Uterus (tissue), 4 donors: ENCODE results near the gene ZRANB3. TPM values are rescaled to one million over a fixed set of nuclear protein-coding genes. Genes with fewer than 3 reads are reported as not detected.

Source experiments
- DNase-seq, 2 donors: peaks; one replicate each; pipeline ENCODE4 v3.0.0-alpha.2; 2019 to 2020
- H3K27ac ChIP-seq, 2 donors: fragments of 200-600 bp; sonication (generic); 1 replicate in 1 of 2; 2 replicates in 1 of 2; pipeline ENCODE4 v1.5.1; 2016 to 2018
- H3K27me3 ChIP-seq, 2 donors: fragments of 200-600 bp; sonication (generic); one replicate each; pipeline ENCODE4 v1.5.1; 2018 to 2019; ENCODE audit warnings: control low read depth in 1 of 2
- H3K36me3 ChIP-seq, 2 donors: fragments of 200-600 bp; sonication (generic); one replicate each; pipeline ENCODE4 v1.5.1; 2019; ENCODE audit warnings: control low read depth in 1 of 2
- H3K4me1 ChIP-seq, 2 donors: fragments of 200-600 bp; sonication (generic); one replicate each; pipeline ENCODE4 v1.5.1; 2018 to 2019; ENCODE audit warnings: control low read depth in 1 of 2
- H3K4me3 ChIP-seq, 2 donors: fragments of 200-600 bp; sonication (generic); 1 replicate in 1 of 2; 2 replicates in 1 of 2; pipeline ENCODE4 v1.5.1; 2018 to 2019; ENCODE audit warnings: mild to moderate bottlenecking in 1 of 2
- H3K9me3 ChIP-seq, 2 donors: fragments of 200-600 bp; sonication (generic); one replicate each; pipeline ENCODE4 v1.5.1; 2019; ENCODE audit warnings: control low read depth in 1 of 2
- POLR2A ChIP-seq, 2 donors: fragments of 450-650 bp; IDR thresholded peaks; one replicate each; pipeline ENCODE4 v1.6.1; 2016; ENCODE audit warnings: antibody characterized with exemption in 2 of 2, mild to moderate bottlenecking in 1 of 2, moderate library complexity in 1 of 2
- intact Hi-C: fragments of 100-400 bp; cut with DNase I; formaldehyde crosslinking; loops from one replicate; pipeline ENCODE4 v1.15.1; 2023; ENCODE audit warnings: low total_unique reads
- total RNA-seq, 4 donors: library from RNA; depleted of rRNA in 3 of 4; stranded (reverse); fragments of >200 nt in 3 of 4; gene quantifications; one replicate each; pipeline versions ENCODE4 v1.1.0 to v1.2.4, GENCODE V29; 2014 to 2023
- TF ChIP-seq, protein P1 (sequence below), 4 experiments: fragments of 200-600 bp in 2 of 4; fragments of 450-650 bp in 2 of 4; sonication (generic) in 2 of 4; IDR thresholded peaks; one replicate each; pipeline ENCODE4 v1.5.1; 2016 to 2019; ENCODE audit warnings: antibody characterized with exemption in 4 of 4, mild to moderate bottlenecking in 2 of 4, moderate library complexity in 1 of 4
- donor health status: DM: yes; HTN: yes; CAD: no.

The ZRANB3 gene
- total RNA-seq, 4 donors from 2014 or later: 1.8 to 24.3 (median 5.5) TPM

DNA sequence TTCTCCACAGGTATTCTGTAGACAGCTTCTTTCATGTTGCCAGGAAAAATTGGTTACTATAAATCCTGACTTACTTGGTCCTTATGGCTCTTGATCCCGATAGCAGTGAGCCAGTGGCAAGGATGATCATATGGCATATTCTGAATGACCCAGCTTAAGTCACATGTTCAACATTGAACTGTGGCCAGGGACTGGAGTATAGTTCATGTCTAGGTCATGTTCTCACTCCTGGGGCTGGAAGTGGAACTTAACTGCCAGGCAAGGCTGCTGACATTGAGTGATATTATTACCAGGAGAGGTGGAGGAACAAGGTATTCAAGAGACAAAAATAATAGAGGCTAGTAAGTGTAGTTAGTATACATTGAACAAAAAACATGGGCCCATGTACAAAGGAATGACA lies 26.5 kb upstream of the ZRANB3 start:
- intact Hi-C loops: no loop called here
- no peak for DNase-seq

DNA sequence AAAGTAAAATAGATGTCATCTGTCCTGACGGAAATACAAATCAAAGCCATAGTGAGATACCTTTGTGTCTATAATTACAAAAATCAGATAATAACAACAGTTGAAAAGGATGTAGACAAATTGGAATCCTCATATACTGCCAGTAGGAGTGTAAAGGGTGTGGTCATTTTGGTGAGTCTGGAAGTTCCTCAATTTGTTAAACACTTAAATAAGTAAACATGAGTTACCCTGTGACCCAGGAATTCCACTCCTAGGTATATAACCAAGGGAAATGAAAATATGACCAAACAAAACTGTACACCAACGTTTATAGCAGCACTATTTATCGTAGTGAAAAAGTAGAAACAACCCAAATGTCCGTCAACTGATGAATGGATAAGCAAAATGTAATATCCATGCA lies 24.3 kb upstream of the ZRANB3 start:
- no peaks in the 10 kb centered on the region for H3K36me3 ChIP-seq
- TF ChIP-seq, protein P1, sequence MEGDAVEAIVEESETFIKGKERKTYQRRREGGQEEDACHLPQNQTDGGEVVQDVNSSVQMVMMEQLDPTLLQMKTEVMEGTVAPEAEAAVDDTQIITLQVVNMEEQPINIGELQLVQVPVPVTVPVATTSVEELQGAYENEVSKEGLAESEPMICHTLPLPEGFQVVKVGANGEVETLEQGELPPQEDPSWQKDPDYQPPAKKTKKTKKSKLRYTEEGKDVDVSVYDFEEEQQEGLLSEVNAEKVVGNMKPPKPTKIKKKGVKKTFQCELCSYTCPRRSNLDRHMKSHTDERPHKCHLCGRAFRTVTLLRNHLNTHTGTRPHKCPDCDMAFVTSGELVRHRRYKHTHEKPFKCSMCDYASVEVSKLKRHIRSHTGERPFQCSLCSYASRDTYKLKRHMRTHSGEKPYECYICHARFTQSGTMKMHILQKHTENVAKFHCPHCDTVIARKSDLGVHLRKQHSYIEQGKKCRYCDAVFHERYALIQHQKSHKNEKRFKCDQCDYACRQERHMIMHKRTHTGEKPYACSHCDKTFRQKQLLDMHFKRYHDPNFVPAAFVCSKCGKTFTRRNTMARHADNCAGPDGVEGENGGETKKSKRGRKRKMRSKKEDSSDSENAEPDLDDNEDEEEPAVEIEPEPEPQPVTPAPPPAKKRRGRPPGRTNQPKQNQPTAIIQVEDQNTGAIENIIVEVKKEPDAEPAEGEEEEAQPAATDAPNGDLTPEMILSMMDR (IDR thresholded peaks at IDR 0.05): no peak
- TF ChIP-seq POLR2A (IDR thresholded peaks at IDR 0.05): no peak
- no peak overlapping the region for H3K27ac ChIP-seq
- no peaks in the 10 kb centered on the region for H3K9me3 ChIP-seq
- H3K4me3 ChIP-seq: no peak overlapping the region
- DNase-seq: no peak
- intact Hi-C loops: no loop called here
- no peaks in the 10 kb centered on the region for H3K4me1 ChIP-seq
- H3K27me3 ChIP-seq: no peaks in the 10 kb centered on the region

More for the DNA sequence above, 26.5 kb upstream of the ZRANB3 start:
- Histone ChIP-seq H3K36me3 (no peaks in the 10 kb centered on the region), H3K4me3 (no peak overlapping the region), H3K9me3 (no peaks in the 10 kb centered on the region), H3K4me1 (no peaks in the 10 kb centered on the region), H3K27me3 (no peaks in the 10 kb centered on the region), H3K27ac (no peak overlapping the region)
- TF ChIP-seq, protein P1 (IDR thresholded peaks at IDR 0.05): no peak
- TF ChIP-seq POLR2A (IDR thresholded peaks at IDR 0.05): no peak

DNA sequence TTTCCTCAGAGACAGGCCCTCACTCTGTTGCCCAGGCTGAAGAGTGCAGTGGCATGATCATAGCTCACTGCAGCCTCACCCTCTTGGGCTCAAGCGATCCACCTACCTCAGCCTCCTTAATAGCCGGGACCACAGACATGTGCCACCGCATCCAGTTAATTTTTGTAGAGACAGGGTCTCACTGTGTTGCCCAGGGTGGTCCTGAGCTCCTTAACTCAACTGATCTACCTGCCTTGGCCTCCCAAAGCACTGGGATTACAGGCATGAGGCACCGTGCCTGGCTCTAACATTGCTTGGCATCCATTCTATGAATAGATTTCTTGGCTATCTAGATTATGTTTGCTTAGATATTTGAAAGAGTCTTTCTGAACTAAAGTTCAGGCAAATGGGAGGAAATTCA lies 21.9 kb upstream of the ZRANB3 start:
- no peaks in the 10 kb centered on the region for H3K9me3 ChIP-seq
- H3K27ac ChIP-seq: no peak overlapping the region
- H3K27me3 ChIP-seq: no peaks in the 10 kb centered on the region
- no peaks in the 10 kb centered on the region for H3K4me1 ChIP-seq
- H3K4me3 ChIP-seq: no peak overlapping the region
- no peak for DNase-seq
- H3K36me3 ChIP-seq: no peaks in the 10 kb centered on the region
- intact Hi-C loops: no loop called here
- TF ChIP-seq, protein P1 (IDR thresholded peaks at IDR 0.05): no peak
- TF ChIP-seq POLR2A (IDR thresholded peaks at IDR 0.05): no peak

DNA sequence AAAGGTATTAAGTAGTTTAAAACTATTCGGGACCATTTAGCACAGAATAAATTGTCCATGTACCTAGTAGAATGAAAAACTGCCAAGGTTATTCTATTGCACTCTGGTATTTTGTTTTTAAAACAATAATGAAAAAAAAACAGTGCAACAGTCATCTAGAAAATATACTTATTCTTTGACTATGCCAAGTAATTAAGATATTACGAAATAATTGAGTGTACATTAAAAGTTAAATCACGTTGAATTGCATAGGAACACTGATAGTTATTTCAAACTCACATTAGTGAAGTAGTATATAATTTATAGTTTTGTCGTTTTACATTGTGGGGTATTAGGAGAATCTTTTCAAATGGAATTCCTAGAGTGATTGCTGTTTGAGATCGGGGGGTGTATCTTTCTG lies 20.3 kb upstream of the ZRANB3 start:
- Histone ChIP-seq H3K27me3 (no peaks in the 10 kb centered on the region), H3K4me1 (no peaks in the 10 kb centered on the region), H3K4me3 (no peak overlapping the region), H3K36me3 (no peaks in the 10 kb centered on the region), H3K9me3 (no peaks in the 10 kb centered on the region), H3K27ac (no peak overlapping the region)
- DNase-seq: no peak
- intact Hi-C loops: no loop called here
- TF ChIP-seq, protein P1 (IDR thresholded peaks at IDR 0.05): no peak
- no peak for TF ChIP-seq POLR2A (IDR thresholded peaks at IDR 0.05)

DNA sequence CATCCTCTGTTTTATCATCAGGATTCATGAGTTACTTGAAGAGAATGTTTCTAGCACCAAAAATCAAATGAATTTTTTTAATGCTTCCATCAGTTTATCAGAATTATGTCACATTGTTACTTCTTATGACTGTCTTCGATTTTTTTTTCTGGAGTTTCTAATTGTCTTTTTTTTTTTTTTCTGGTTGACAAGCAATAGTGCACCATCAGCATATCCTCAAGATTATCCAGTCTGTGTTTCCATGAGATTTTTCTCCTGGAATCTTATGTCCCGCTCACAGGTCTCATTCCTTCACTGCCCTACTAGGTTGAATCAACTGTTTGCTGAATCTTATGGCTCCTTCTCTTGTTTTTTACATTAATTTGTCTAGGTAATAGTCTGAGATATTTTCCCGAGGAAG lies 16.3 kb upstream of the ZRANB3 start:
- no peaks in the 10 kb centered on the region for H3K9me3 ChIP-seq
- no peak for DNase-seq
- H3K4me3 ChIP-seq: no peak overlapping the region
- H3K4me1 ChIP-seq: no peaks in the 10 kb centered on the region
- no peak for TF ChIP-seq POLR2A (IDR thresholded peaks at IDR 0.05)
- TF ChIP-seq, protein P1 (IDR thresholded peaks at IDR 0.05): no peak
- H3K36me3 ChIP-seq: no peaks in the 10 kb centered on the region
- intact Hi-C loops: no loop called here
- H3K27me3 ChIP-seq: no peaks in the 10 kb centered on the region
- no peak overlapping the region for H3K27ac ChIP-seq
